HG02588 (cell line): ENCODE results near the gene VWA8.
A peak's percentile ranks its signal among the peaks of the same experiment; 100 is the strongest.
"Not testable (repeated sequence)": the region's sequence is repeated elsewhere in the genome, so short reads cannot be mapped to it uniquely, and the experiment has no call there.

Experiments
- ATAC-seq: cut with Tn5 transposase; IDR thresholded peaks from one replicate; pipeline ENCODE4 v1.9.1; 2021; ENCODE audit warnings: mild to moderate bottlenecking, moderate library complexity; ENCODE audit not compliant: unreplicated experiment

VWA8 gene

DNA sequence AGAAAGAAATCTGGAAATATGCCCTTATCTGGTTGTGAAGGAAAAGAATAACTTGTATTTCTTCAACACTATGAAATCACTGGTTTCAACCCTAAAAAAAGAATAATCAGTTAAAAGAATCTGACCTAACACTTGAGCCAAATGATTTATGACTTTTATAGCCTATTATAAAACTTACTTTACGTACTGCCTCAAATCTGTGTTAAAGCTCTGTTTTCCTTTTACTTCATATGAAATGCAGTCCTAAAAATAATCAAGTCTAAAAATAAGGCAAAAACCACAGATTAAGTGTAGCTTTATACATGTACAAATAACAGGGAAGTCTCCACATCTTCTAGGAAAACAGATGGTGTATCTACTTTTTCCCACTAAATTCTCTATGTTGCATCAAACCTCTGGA lies 101.3 kb downstream of the VWA8 start:
- ATAC-seq = no peak

DNA sequence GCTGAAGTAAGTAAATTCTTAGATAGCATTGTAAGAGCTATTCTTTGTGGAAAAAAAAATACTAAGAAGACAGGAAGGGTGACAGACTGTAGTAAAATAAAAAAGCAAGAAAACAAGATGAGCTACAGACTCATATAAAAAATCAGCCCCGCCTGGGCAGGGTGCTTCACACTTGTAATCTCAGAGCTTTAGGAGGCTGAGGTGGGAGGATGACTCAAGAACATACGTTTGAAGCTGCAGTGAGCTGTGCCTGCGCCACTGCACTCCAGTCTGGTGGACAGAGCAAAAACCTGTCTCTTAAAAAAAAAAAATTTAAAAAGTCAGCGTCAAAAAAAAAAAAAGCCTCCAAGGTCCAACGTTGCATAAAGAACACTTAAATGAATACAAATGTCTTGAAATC lies 102.1 kb downstream of the VWA8 start:
- no peak for ATAC-seq

DNA sequence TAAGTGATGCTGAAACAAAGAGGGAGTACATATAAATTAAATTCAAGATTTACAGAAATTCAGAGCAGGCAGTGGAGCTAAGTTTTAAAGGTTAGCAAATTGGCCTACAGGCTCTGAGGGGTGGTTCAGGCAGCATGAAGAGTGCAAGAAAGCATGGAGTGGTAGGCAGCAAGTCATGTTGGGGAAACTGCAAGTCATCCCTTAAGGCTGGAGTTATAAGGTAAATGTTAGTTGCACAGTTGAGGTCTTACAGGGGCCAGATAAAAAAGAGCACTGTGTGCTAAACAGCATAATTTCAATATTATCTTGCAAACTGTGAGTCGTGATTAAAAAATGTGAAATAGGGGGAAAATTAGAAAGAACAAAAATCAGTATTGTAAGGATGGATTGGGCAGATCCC lies 106.2 kb downstream of the VWA8 start:
- no peak for ATAC-seq

DNA sequence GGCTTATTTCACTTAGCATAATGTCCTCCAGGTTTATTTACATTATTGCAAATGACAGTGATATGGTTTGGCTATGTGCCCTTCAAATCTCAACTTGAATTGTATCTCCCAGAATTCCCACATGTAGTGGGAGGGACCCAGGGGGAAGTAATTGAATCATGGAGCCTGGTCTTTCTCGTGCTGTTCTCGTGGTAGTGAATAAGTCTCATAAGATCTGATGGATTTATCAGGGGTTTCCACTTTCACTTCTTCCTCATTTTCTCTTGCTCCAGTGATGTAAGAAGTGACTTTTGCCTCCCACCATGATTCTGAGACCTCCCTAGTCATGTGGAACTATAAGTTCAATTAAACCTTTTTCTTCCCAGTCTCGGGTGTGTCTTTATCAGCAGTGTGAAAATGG lies 109.6 kb downstream of the VWA8 start:
- ATAC-seq = no peak

DNA sequence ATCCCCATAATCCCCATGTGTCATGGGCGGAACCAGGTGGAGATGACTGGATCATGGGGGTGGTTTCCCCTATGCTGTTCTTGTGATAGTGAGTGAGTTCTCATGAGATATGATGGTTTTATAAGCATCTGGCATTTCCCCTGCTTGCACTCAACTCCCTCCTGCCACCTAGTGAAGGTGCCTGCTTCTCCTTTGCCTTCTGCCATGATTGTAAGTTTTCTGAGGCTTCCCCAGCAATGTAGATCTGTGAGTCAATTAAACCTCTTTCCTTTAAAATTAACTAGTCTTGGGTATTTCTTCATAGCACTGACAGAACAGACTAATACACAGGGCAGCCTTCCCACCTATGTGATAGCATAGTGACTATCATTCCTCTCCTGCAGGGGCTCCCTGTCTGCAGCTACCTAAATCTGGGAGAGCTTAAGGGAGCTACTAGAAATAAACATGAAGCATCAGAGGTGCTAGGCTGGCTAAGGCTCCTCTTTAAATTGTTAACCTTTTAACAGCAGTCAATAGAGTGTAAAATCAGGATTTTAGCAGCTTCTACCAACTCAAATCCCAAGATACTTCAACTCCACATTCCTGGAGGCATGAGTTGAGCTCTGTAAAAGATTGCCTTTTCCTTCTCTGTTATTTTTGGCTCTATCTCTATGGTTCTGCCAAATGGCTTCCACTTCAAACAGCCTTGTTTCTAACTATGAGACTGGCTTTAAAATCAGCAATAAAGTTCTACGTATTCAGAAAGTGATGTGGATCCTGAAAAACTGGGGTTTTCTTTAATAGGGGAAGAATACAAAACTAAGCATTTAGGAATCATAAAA lies 112.3 kb downstream of the VWA8 start:
- no peak for ATAC-seq

DNA sequence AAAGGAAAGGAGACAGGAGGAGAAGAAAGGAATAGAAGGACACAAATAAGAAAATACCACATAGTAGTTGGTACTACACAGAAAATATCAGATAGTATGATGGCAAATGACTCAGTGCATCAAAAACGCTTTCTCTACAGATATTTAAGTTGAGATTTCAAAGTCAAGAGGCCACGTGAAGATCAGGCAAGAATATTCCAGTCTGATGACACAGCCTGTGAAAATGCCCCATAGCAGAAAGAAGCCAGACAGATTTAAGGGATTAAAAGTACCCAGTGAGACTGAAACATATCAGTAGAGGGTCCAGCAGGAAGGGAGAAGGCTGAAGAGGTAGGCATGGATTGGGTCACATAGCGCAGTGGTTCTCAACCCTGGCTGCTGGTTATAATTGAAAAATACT lies 113.7 kb downstream of the VWA8 start:
- ATAC-seq = no peak

DNA sequence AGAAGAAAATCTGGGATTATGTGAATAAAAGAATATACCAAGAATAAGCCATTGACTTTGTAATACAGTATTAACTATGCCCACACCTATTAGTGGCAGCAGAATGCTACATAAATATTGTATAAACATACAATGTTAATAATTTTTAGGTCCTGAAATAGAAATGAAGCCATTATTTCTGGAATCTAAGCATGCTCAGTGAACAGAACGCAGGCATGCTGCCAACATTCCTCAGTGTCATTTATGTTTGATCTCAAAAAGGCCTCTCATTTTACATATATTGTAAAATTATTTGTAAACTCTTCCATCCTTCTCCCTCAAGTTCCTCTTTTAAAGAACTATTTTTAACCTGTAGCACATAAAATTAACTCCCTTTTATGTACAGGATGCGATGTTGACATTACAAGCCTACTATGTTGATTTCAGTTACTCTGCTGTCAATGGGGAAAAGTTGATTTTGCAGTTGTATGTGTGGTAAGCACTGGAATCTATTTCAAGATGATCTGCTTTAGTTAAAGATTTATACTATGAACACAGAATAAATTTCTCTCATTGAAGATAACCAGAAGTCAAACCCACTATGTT lies 118.8 kb downstream of the VWA8 start:
- ATAC-seq = no peak

DNA sequence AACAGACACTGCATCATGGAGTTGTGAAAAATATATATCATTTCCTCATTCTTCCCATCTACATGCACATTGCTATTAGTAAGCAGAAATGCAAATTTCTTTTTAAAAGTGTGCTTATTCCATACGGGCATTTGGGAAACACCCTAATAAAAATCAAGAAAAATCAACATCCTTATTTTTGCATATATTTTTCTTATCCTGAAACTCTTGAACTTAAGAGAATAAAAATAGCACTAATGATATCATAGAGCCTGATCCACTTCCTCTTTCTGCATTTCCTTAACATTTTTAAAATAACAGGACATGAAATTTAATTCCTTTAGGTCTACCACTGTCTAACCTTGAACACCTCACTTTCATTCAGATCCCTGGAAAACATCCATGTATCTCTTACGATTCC lies 123.3 kb downstream of the VWA8 start:
- no peak for ATAC-seq

DNA sequence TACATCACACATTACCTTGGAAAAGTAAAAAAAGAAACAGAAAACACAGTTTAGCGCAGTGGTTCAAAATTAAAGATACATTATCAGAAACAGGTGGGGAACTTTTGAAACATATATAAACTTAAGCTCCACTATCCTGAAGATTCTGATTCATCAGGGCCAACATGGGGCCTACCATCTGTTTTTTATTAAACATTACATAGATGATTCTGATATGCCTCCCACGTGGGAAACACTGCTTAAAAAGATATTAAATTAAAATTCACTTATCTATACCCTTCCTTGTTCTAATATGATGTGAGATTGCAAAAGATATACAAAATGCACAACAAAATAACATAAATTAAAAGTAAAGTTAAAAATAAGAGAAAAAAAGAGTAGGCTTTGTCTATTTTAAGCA lies 125.0 kb downstream of the VWA8 start:
- ATAC-seq = no peak

DNA sequence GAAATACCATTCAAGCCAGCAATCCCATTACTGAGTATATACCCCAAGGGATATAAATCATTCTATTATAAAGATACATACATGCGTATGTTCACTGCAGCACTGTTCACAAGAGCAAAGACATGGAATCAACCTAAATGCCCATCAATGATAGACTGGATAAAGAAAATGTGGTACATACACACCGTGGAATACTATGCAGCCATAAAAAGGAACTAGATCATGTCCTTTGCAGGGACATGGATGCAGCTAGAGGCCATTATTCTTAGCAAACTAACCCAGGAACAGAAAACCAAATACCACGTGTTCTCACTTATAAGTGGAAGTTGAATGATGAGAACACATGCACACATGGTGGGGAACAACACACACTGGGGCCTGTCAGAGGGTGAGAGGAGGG lies 126.2 kb downstream of the VWA8 start:
- not testable (repeated sequence) for ATAC-seq

DNA sequence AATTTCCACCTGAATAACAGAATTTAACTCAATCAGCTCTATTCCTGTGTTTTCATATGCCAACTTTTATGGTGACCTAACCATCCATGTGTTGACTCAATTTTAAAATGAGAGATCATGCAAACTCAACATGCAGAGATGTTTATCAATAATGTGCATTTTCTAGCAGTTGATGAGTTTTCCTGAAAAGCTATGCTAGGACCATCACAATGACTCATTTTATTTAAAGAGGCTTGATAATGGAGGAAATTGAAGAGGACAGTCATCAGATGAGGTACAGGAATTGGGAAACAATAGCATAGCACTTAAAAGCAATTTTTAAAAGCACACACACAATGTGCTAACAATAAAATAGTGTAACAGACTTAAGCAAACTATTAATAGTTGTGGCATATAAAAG lies 127.1 kb downstream of the VWA8 start:
- no peak for ATAC-seq

DNA sequence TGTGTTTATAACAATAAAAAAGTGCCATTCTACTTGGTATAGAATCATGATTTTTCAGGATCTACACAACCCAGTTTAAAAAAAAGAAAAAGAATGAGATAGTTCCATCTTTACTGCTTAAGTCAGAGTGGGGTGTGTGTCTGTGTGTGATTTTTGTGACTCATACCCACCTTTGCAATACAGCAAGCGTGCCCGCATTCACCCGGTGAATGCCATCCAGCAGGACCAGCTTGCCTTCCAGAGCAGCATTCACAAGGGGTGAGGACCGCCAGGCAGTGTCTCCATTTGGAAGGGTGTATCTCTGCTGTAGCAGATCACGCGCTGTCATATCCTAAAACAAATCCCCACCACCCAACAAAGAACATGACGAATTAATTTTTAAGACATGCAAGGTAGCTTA lies 127.7 kb downstream of the VWA8 start:
- no peak for ATAC-seq

DNA sequence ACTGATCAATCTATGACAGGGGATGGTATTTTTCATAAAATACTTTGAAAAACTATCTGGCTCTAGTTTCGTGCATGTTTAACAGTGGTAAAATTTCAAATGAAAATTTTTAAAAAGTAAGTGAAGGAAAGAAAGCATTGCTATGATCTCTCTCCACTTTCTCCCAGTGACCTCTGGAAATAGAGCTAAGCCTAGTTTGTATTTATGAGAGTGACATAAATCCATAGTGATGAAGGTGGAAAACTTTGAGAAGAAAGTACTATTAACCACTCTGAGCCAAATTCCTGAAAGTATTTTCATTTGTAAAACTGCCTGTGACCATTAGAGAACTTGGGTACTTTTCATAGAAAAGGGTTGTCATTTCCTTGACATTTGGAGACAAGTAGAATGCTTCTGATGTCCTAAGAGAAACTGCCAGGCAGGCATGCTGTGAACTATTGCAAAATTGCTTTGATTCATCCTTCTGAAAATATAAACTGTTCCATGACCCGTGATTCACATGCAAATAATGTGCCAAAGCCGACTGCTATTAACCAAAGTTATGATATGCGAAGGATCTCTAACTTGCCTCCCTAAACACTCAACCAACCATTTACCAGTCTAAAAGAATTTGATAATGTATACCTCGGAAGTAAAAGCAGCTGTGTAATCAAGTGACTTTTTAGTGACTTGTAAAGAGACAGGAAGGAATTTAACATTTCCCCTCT lies 133.2 kb downstream of the VWA8 start:
- no peak for ATAC-seq

DNA sequence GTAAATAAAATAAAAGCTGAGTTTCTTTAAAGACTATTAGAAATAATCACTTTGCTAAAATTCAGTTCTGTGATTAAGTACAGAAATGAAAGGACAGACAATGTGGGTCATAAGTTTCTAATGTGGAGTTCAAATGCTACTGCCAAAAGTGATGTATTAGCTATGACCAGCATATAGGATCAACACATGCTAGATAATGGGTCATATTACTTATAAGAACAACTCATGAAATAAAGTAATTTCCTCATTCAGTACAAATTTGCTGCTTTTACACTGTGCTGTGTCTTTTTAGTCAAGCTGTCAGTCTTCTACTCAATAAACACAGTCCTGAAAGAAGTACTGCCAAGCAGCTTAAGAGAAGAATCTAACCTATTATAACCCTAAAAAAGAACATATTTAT lies 135.2 kb downstream of the VWA8 start:
- ATAC-seq = no peak

DNA sequence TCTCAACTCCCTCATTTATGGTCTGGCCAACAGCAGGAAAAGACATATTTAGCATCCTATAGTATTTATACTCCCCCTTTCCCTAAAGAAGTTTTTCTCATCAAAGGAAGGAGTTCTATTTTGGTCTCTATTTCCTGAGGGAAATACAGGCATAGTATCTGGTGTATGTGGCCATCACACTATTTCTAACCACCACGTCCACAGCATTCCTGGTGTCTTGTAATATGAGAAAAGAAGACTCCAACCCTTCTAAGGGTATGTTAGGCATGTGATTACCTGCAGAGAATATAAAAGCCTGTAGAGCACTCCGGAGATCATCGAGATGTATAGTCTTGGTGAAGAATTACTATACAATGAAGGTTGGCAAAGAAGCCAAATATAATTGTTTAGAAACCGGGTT lies 137.4 kb downstream of the VWA8 start:
- no peak for ATAC-seq

DNA sequence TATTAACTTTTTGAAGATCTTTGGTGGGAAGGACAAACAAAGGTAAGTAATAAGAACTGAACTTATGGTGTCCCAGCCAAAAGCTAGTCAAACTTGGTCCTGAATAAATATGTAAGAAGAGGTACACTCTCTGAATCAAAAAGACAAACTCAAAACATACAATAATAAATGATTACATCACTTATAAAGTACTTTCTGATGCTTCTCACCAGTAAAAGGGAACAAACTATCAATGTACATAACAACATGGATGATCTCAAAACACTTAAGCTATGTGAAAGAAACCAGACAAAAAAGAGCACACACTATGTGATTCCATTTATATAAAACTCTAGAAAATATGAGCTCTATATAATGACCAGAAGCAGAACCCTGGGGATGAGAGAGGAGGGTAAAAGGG lies 138.3 kb downstream of the VWA8 start:
- no peak for ATAC-seq

DNA sequence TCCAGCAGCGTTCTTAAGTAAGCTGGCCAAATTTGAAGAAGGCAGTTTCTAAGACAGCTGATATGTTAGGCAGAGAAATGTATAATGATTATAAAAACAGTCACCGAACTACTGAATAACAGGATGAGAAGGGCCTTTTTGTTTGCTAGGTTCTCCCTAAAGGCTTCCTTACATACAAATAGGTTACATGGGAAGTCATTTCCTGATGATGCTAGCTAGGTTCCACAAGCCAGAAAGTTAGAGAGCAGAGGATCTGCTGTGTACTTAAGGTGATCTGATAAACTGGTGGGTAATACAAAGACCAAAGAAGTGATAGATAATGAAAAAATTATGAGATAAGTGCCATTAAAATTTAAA lies 139.7 kb downstream of the VWA8 start:
- no peak for ATAC-seq

DNA sequence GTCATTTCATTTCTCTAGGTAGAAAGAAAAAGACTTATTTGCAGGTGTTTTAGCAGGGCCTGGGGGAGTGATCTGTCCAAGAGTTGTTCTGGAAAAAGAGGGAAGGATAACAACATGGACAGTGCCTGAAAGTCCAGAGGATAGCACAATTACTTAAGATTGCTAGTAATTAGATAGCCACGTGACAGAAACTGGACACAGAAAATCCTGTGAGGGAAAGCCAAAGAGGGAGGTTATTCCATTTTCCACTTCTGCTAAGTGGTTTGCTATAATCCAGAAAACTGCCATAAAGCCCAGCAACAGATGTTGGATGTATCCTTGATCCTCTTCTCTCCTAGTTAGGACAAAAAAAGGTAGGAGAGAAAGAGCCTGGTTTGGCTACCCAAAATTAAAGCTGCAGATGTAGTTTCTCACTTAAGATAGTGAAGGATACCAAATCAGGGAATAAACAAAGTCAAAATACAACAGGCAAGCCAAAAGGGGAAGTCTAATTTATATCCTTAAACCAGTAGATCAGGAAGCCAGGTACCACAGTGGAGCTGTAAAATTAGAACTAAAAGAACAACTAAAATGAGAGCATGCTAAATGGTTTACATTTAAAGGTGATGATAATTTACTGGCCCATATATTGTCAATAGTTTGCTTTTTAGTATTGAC lies 140.2 kb downstream of the VWA8 start:
- no peak for ATAC-seq

DNA sequence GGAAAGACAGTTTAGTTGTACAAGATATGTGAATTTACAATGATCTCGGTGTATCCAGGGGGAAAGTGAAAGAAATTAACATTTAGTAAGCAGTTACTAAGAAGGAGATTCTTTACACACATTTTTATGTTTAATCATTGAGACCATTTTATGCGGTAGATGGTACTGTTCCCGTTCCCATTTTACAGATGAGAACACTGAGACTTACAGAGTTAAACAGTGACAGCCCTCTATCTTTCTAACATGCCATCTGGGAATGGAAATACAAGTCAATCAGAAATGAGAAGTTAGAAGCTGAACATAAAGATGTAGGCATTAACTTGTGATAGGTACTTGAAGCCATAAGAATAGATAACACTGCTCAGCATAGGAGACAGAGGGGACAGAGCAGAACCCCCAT lies 144.9 kb downstream of the VWA8 start:
- no peak for ATAC-seq

DNA sequence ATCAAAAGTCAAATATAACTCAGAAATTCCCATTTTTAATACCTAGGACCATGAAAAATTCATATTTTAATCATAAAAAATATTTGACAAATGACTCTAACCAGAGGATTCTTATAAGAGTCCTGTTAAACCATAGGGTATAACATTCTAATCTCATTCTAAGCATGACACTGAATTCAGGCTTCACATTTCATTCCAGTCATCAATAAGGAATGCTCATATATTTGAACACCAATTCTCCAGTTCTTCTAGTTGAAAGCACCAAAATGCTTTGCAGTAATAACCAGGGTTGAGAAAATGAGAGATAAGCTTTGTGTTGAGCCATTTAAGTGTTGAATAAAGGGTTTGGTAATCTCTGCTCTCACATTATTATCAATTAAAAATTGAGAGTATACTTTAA lies 147.5 kb downstream of the VWA8 start:
- ATAC-seq = no peak

DNA sequence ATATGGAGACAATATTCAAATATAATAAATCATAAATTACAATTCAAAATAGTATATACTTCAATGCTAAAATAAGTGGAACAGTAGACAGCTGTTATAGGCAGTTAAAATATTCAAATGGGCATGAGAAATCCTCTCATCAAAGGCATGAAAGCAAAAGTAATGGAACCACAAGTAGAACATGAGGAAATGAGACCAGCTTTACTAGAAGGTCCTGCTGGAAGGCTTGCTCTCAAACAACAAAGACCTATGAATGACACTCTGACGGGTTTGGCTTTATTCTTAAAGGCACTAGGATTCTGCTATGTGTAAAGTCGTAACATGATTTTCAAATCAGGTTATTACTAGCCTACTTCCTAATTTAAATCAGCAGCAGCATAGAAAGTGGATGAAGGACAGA lies 148.1 kb downstream of the VWA8 start:
- ATAC-seq = peak; percentile 68

DNA sequence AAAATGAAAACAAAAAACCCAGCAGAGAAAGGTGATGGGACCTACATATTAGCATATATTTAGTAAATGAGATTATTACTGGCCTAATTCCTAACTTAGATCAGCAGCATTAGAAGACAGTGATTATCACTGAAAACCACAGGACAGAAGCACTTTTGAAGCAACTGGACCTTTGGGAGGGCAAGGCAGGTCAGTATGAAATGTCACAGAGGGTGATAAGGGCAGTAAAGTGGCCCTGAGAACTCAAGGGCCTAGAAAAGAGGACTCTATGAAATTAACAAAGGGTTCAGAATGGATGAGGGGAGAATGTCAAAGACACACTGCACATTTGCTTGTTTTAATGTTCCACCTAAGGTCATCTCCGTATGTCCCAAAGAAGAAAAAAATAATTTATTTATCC lies 148.7 kb downstream of the VWA8 start:
- no peak for ATAC-seq
